HG03103 (cell line): ENCODE measurements around the gene BRMS1L.
"Not testable (repeated sequence)": the region's sequence is repeated elsewhere in the genome, so short reads cannot be mapped to it uniquely, and the experiment has no call there.

Experiments
- ATAC-seq: cut with Tn5 transposase; IDR thresholded peaks from one replicate; pipeline ENCODE4 v1.9.1; 2021; ENCODE audit warnings: low read depth; ENCODE audit not compliant: unreplicated experiment

Gene BRMS1L

GRCh38 chr14:35821564-35822411 lies 4.3 kb upstream of the BRMS1L start:
- ATAC-seq: no peak

- no peak for ATAC-seq
Measured at GRCh38 chr14:35822501-35822900, 3.6 kb upstream of the BRMS1L start.

- ATAC-seq: not testable (repeated sequence)
Measured at GRCh38 chr14:35824446-35825165, 1.5 kb upstream of the BRMS1L start.

- no peak for ATAC-seq
Measured at GRCh38 chr14:35825968-35826217, 245 bp upstream of the BRMS1L start.

- ATAC-seq: no peak
Measured at GRCh38 chr14:35826952-35827416, 846 bp downstream of the BRMS1L start.

- no peak for ATAC-seq
Measured at GRCh38 chr14:35827678-35828472, 1.7 kb downstream of the BRMS1L start.

GRCh38 chr14:35829449-35829848 lies 3.3 kb downstream of the BRMS1L start:
- ATAC-seq: no peak

GRCh38 chr14:35835208-35835982 lies 9.3 kb downstream of the BRMS1L start:
- ATAC-seq: no peak

GRCh38 chr14:35841704-35842103 lies 15.6 kb downstream of the BRMS1L start:
- not testable (repeated sequence) for ATAC-seq

- not testable (repeated sequence) for ATAC-seq
Measured at GRCh38 chr14:35842245-35842644, 16.1 kb downstream of the BRMS1L start.

GRCh38 chr14:35844494-35844893 lies 18.4 kb downstream of the BRMS1L start:
- ATAC-seq: no peak

- ATAC-seq: no peak
Measured at GRCh38 chr14:35847636-35848035, 21.5 kb downstream of the BRMS1L start.

- ATAC-seq: no peak
Measured at GRCh38 chr14:35849122-35849521, 23.0 kb downstream of the BRMS1L start.

- no peak for ATAC-seq
Measured at GRCh38 chr14:35851823-35852222, 25.7 kb downstream of the BRMS1L start.

GRCh38 chr14:35853225-35853624 lies 27.1 kb downstream of the BRMS1L start:
- ATAC-seq: no peak

- no peak for ATAC-seq
Measured at GRCh38 chr14:35854696-35855270, 28.6 kb downstream of the BRMS1L start.

- peak; percentile 96 for ATAC-seq
Measured at GRCh38 chr14:35855876-35856481, 29.8 kb downstream of the BRMS1L start.

GRCh38 chr14:35858521-35859209 lies 32.5 kb downstream of the BRMS1L start:
- no peak for ATAC-seq
